Measurements from ENCODE around the gene MYO15B. TPM values are rescaled to one million over a fixed set of nuclear protein-coding genes. Genes with fewer than 3 reads are reported as not detected.

The MYO15B gene
- total and polyA plus RNA-seq, 2 of the 13 experiments (the other 11 are each of a cell fraction or from before 2014, with no cell fraction given): 2.8 to 8.1 TPM

DNA sequence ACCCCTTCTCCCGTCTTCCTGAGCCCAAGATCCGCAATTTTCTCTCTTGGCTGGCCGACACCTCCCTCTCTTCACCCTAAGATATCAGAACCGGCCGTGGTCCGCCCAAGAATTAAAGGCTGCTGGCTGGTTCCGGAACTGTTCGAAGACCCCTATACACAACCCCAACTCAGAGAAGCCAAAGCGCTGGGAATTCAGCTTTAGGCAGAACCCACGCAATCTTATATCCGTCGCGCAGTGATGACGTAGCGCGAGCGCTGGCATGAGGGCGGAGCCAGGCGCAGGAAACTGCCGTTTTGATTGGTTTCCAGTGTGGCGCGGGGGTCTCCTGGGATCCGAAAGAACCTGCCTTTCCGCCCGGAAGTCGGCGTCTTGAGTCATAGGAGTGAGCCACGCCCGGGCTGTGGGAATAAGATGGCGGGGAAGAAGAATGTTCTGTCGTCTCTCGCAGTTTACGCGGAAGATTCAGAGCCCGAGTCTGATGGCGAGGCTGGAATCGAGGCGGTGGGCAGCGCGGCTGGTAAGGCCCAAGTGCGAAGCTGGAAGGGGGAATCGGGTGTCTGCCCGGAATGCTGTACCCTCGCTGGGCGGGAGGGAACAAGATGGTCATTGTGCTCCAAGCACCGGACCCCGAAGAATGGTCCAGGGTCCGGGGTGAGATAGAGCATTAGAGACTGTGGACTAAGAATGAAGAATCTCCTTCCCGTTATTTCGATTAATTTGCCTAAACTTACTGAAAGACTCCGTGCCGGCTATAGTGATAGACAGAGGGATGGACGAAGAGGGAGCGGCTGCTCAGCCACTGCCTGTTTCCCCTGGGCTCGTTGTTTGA is 79.6 kb downstream of the MYO15B start, which contains the start of the genes RECQL5 and SAP30BP (continued):
- TF ChIP-seq TCF7L2 (IDR thresholded peaks at IDR 0.05; ENCODE audit: low read depth, low read length) (no peak), GATAD2A (CRISPR knock-in tag; IDR thresholded peaks at IDR 0.05) (peak; percentile 40; the same call in 1 of the 2 replicates), ZNF558 (CRISPR knock-in tag; IDR thresholded peaks at IDR 0.05; ENCODE audit: borderline replicate concordance) (no peak), TMF1 (CRISPR knock-in tag; IDR thresholded peaks at IDR 0.05; ENCODE audit: low read depth) (no peak), WIZ (CRISPR knock-in tag; IDR thresholded peaks at IDR 0.05) (no peak), NCOR1 (IDR thresholded peaks at IDR 0.05; ENCODE audit: borderline replicate concordance, low read length) (no peak), ZNF562 (CRISPR knock-in tag; IDR thresholded peaks at IDR 0.05; ENCODE audit: borderline replicate concordance) (no peak), DNMT3B (CRISPR knock-in tag; conservative IDR thresholded peaks at IDR 0.05) (no peak; the same call in 1 of the 2 replicates)
- TF ChIP-seq, protein P1, sequence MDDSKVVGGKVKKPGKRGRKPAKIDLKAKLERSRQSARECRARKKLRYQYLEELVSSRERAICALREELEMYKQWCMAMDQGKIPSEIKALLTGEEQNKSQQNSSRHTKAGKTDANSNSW (CRISPR knock-in tag; IDR thresholded peaks at IDR 0.05; ENCODE audit: borderline replicate concordance): no peak; the same call in 1 of the 2 replicates
- TF ChIP-seq, protein P2, sequence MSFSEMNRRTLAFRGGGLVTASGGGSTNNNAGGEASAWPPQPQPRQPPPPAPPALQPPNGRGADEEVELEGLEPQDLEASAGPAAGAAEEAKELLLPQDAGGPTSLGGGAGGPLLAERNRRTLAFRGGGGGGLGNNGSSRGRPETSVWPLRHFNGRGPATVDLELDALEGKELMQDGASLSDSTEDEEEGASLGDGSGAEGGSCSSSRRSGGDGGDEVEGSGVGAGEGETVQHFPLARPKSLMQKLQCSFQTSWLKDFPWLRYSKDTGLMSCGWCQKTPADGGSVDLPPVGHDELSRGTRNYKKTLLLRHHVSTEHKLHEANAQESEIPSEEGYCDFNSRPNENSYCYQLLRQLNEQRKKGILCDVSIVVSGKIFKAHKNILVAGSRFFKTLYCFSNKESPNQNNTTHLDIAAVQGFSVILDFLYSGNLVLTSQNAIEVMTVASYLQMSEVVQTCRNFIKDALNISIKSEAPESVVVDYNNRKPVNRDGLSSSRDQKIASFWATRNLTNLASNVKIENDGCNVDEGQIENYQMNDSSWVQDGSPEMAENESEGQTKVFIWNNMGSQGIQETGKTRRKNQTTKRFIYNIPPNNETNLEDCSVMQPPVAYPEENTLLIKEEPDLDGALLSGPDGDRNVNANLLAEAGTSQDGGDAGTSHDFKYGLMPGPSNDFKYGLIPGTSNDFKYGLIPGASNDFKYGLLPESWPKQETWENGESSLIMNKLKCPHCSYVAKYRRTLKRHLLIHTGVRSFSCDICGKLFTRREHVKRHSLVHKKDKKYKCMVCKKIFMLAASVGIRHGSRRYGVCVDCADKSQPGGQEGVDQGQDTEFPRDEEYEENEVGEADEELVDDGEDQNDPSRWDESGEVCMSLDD (CRISPR knock-in tag; IDR thresholded peaks at IDR 0.05; ENCODE audit: borderline replicate concordance): no peak
- TF ChIP-seq, protein P3, sequence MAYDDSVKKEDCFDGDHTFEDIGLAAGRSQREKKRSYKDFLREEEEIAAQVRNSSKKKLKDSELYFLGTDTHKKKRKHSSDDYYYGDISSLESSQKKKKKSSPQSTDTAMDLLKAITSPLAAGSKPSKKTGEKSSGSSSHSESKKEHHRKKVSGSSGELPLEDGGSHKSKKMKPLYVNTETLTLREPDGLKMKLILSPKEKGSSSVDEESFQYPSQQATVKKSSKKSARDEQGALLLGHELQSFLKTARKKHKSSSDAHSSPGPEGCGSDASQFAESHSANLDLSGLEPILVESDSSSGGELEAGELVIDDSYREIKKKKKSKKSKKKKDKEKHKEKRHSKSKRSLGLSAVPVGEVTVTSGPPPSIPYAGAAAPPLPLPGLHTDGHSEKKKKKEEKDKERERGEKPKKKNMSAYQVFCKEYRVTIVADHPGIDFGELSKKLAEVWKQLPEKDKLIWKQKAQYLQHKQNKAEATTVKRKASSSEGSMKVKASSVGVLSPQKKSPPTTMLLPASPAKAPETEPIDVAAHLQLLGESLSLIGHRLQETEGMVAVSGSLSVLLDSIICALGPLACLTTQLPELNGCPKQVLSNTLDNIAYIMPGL (CRISPR knock-in tag; IDR thresholded peaks at IDR 0.05; ENCODE audit: borderline replicate concordance in 1 of 2, low read depth in 1 of 2): peak in 1 of 2 experiments; percentile 79; a peak in 3 of 4 replicates
- TF ChIP-seq, protein P4, sequence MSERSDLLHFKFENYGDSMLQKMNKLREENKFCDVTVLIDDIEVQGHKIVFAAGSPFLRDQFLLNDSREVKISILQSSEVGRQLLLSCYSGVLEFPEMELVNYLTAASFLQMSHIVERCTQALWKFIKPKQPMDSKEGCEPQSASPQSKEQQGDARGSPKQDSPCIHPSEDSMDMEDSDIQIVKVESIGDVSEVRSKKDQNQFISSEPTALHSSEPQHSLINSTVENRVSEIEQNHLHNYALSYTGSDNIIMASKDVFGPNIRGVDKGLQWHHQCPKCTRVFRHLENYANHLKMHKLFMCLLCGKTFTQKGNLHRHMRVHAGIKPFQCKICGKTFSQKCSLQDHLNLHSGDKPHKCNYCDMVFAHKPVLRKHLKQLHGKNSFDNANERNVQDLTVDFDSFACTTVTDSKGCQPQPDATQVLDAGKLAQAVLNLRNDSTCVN (CRISPR knock-in tag; IDR thresholded peaks at IDR 0.05; ENCODE audit: borderline replicate concordance): no peak
- TF ChIP-seq, protein P5, sequence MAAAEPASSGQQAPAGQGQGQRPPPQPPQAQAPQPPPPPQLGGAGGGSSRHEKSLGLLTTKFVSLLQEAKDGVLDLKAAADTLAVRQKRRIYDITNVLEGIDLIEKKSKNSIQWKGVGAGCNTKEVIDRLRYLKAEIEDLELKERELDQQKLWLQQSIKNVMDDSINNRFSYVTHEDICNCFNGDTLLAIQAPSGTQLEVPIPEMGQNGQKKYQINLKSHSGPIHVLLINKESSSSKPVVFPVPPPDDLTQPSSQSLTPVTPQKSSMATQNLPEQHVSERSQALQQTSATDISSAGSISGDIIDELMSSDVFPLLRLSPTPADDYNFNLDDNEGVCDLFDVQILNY (CRISPR knock-in tag; conservative IDR thresholded peaks at IDR 0.05): no peak

Data from HepG2 (cell line).